Sigmoid colon (tissue), 3 donors: ENCODE data around the gene BTBD9.

Source experiments
- POLR2A ChIP-seq, 2 donors: fragments of 450-650 bp; IDR thresholded peaks; one replicate each; pipeline ENCODE4 v1.6.1; 2016; ENCODE audit warnings: antibody characterized with exemption in 2 of 2, mild to moderate bottlenecking in 2 of 2, moderate library complexity in 2 of 2
- TF ChIP-seq, protein P1 (sequence below), 4 experiments: fragments of 450-650 bp in 3 of 4; fragments of 200-600 bp in 1 of 4; IDR thresholded peaks; one replicate each; pipeline ENCODE4 v1.5.1; 2016 to 2019; ENCODE audit warnings: antibody characterized with exemption in 4 of 4, mild to moderate bottlenecking in 3 of 4, moderate library complexity in 2 of 4

DNA sequence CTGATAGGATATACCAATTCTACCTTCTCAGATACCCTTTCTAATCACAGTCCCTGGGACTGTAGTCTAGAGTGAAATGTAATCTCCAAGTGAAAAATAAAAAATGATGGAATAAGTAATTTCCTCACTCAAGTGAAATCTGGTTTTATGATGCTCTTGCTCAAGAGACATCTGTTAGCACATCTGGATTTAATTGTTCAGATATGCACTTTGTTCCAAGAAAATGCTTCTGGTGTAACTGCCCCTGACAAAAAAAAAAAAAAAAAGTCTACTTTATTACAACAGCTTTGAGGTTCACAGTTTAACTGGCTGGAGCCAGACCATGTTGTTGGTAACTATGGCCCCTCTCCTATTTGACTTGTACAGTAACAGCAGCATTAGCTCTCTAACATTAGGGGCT, 251.8 kb downstream of the BTBD9 start:
- TF ChIP-seq, protein P1, sequence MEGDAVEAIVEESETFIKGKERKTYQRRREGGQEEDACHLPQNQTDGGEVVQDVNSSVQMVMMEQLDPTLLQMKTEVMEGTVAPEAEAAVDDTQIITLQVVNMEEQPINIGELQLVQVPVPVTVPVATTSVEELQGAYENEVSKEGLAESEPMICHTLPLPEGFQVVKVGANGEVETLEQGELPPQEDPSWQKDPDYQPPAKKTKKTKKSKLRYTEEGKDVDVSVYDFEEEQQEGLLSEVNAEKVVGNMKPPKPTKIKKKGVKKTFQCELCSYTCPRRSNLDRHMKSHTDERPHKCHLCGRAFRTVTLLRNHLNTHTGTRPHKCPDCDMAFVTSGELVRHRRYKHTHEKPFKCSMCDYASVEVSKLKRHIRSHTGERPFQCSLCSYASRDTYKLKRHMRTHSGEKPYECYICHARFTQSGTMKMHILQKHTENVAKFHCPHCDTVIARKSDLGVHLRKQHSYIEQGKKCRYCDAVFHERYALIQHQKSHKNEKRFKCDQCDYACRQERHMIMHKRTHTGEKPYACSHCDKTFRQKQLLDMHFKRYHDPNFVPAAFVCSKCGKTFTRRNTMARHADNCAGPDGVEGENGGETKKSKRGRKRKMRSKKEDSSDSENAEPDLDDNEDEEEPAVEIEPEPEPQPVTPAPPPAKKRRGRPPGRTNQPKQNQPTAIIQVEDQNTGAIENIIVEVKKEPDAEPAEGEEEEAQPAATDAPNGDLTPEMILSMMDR (IDR thresholded peaks at IDR 0.05) = no peak
- TF ChIP-seq POLR2A (IDR thresholded peaks at IDR 0.05) = no peak
